Suppressor macrophage treated with lipopolysaccharide for 1 hour (primary cell): ENCODE data around the gene PPFIA4.
"Not testable (repeated sequence)": the region's sequence is repeated elsewhere in the genome, so short reads cannot be mapped to it uniquely, and the experiment has no call there.

Source experiments
- DNase-seq, 3 donors: peaks; one replicate each; pipeline ENCODE4 v3.0.0-alpha.2; 2020 to 2022

The PPFIA4 gene

GRCh38 chr1:203017692-203018091, 8.6 kb upstream of the PPFIA4 start:
- no peak for DNase-seq

- not testable (repeated sequence) for DNase-seq
Measured at GRCh38 chr1:203022855-203023254, 3.4 kb upstream of the PPFIA4 start.

- no peak for DNase-seq
Measured at GRCh38 chr1:203025686-203026030, 633 bp upstream of the PPFIA4 start.

GRCh38 chr1:203026666-203027663, 674 bp downstream of the PPFIA4 start:
- no peak for DNase-seq

- no peak for DNase-seq
Measured at GRCh38 chr1:203028067-203028783, 1.9 kb downstream of the PPFIA4 start.

- no peak for DNase-seq
Measured at GRCh38 chr1:203028784-203029553, 2.7 kb downstream of the PPFIA4 start.

GRCh38 chr1:203031467-203031866, 5.2 kb downstream of the PPFIA4 start:
- peak in 1 of 3 donors; percentile 59 for DNase-seq

- DNase-seq: no peak
Measured at GRCh38 chr1:203033287-203033686, 7.0 kb downstream of the PPFIA4 start.

- no peak for DNase-seq
Measured at GRCh38 chr1:203033917-203034316, 7.6 kb downstream of the PPFIA4 start.

- no peak for DNase-seq
Measured at GRCh38 chr1:203034422-203035110, 8.3 kb downstream of the PPFIA4 start.

- no peak for DNase-seq
Measured at GRCh38 chr1:203035111-203036000, 9.1 kb downstream of the PPFIA4 start.

GRCh38 chr1:203036135-203036534, 9.8 kb downstream of the PPFIA4 start:
- no peak for DNase-seq

GRCh38 chr1:203036537-203036936, 10.2 kb downstream of the PPFIA4 start:
- no peak for DNase-seq

GRCh38 chr1:203037509-203038190, 11.4 kb downstream of the PPFIA4 start:
- no peak for DNase-seq

- peak; percentile 91 for DNase-seq
Measured at GRCh38 chr1:203038217-203038741, 12.0 kb downstream of the PPFIA4 start.

- DNase-seq: peak; percentile 85 to 92 (median 90)
Measured at GRCh38 chr1:203038891-203039608, 12.8 kb downstream of the PPFIA4 start.

- DNase-seq: peak; percentile 38 to 67 (median 48)
Measured at GRCh38 chr1:203039609-203040512, 13.6 kb downstream of the PPFIA4 start.

- no peak for DNase-seq
Measured at GRCh38 chr1:203040513-203041275, 14.4 kb downstream of the PPFIA4 start.
